Thoracic aorta (tissue), 2 donors: ENCODE data around the gene EML6. TPM values are rescaled to one million over a fixed set of nuclear protein-coding genes. Genes with fewer than 3 reads are reported as not detected.

Experiments
- ATAC-seq: fragments of 150-250 bp; one replicate; pipeline ENCODE4 v1.8.0; 2017; ENCODE audit warnings: low read depth; ENCODE audit not compliant: insufficient number of reproducible peaks, low FRiP score
- DNase-seq: peaks from one replicate; pipeline ENCODE4 v3.0.0-alpha.2; 2020; ENCODE audit warnings: low spot score
- H3K27ac ChIP-seq, 2 donors: fragments of 200-600 bp; sonication (generic); 1 replicate in 1 of 2; 2 replicates in 1 of 2; pipeline ENCODE4 v1.5.1; 2016; ENCODE audit warnings: mild to moderate bottlenecking in 2 of 2, moderate library complexity in 2 of 2
- H3K27me3 ChIP-seq: fragments of 200-600 bp; sonication (generic); replicated peaks from 2 replicates; pipeline ENCODE4 v1.6.0; 2016; ENCODE audit warnings: mild to moderate bottlenecking; ENCODE audit not compliant: insufficient read depth
- H3K36me3 ChIP-seq: fragments of 200-600 bp; sonication (generic); one replicate; pipeline ENCODE4 v1.5.1; 2016
- H3K4me1 ChIP-seq, 2 donors: fragments of 200-600 bp; sonication (generic); 1 replicate in 1 of 2; 2 replicates in 1 of 2; pipeline versions ENCODE4 v1.5.1 to v1.6.0; 2016; ENCODE audit warnings: low read depth in 2 of 2, mild to moderate bottlenecking in 1 of 2; ENCODE audit not compliant: control insufficient read depth in 1 of 2
- H3K4me3 ChIP-seq: fragments of 200-600 bp; sonication (generic); 2 replicates; pipeline ENCODE4 v1.5.1; 2016; ENCODE audit warnings: mild to moderate bottlenecking
- H3K9me3 ChIP-seq: fragments of 200-600 bp; sonication (generic); 2 replicates; pipeline ENCODE4 v1.5.1; 2016
- CTCF ChIP-seq: fragments of 200-600 bp; sonication (generic); IDR thresholded peaks from one replicate; pipeline ENCODE4 v1.5.1; 2019; ENCODE audit warnings: antibody characterized with exemption
- total RNA-seq, 2 donors: library from RNA; depleted of rRNA; stranded (reverse); fragments of >200 nt; gene quantifications; one replicate each; pipeline versions ENCODE4 v1.1.0 to v1.2.3, GENCODE V29; 2016

EML6 gene
- total RNA-seq, 2 donors from 2014 or later, result 0.81 to 0.92 TPM

- no peak for TF ChIP-seq CTCF
- ATAC-seq, result no peak
- no peak overlapping the region for H3K27ac ChIP-seq
Observed at GRCh38 chr2:54830546-54830945, 107.1 kb downstream of the EML6 start.

GRCh38 chr2:54831480-54831879 lies 108.0 kb downstream of the EML6 start:
- DNase-seq, result no peak
- no peaks in the 10 kb centered on the region for H3K9me3 ChIP-seq
- no peak overlapping the region for H3K27ac ChIP-seq
- H3K4me3 ChIP-seq, result no peak overlapping the region
- no peaks in the 10 kb centered on the region for H3K27me3 ChIP-seq
- no peak for TF ChIP-seq CTCF
- no peaks in the 10 kb centered on the region for H3K36me3 ChIP-seq
- no peak for ATAC-seq
- no peaks in the 10 kb centered on the region for H3K4me1 ChIP-seq

More at GRCh38 chr2:54830546-54830945, 107.1 kb downstream of the EML6 start:
- Histone ChIP-seq H3K4me1 (no peaks in the 10 kb centered on the region), H3K9me3 (no peaks in the 10 kb centered on the region), H3K4me3 (no peak overlapping the region), H3K27me3 (no peaks in the 10 kb centered on the region), H3K36me3 (no peaks in the 10 kb centered on the region)
- DNase-seq, result no peak

GRCh38 chr2:54834721-54835120 lies 111.3 kb downstream of the EML6 start:
- H3K27me3 ChIP-seq, result no peaks in the 10 kb centered on the region
- DNase-seq, result no peak
- ATAC-seq, result no peak
- no peaks in the 10 kb centered on the region for H3K36me3 ChIP-seq
- TF ChIP-seq CTCF, result no peak
- no peaks in the 10 kb centered on the region for H3K4me1 ChIP-seq
- no peak overlapping the region for H3K4me3 ChIP-seq
- no peaks in the 10 kb centered on the region for H3K9me3 ChIP-seq
- H3K27ac ChIP-seq, result no peak overlapping the region

- H3K27ac ChIP-seq, result no peak overlapping the region
- ATAC-seq (no peak), DNase-seq (no peak)
- no peaks in the 10 kb centered on the region for H3K36me3 ChIP-seq
- H3K9me3 ChIP-seq, result no peaks in the 10 kb centered on the region
- no peaks in the 10 kb centered on the region for H3K4me1 ChIP-seq
- no peak for TF ChIP-seq CTCF
- no peaks in the 10 kb centered on the region for H3K27me3 ChIP-seq
- no peak overlapping the region for H3K4me3 ChIP-seq
Observed at GRCh38 chr2:54836477-54836876, 113.0 kb downstream of the EML6 start.

GRCh38 chr2:54838585-54839035 lies 115.1 kb downstream of the EML6 start:
- DNase-seq, result peak; percentile 36
- no peaks in the 10 kb centered on the region for H3K4me1 ChIP-seq
- peak; percentile 78 for TF ChIP-seq CTCF
- no peak overlapping the region for H3K4me3 ChIP-seq
- no peaks in the 10 kb centered on the region for H3K36me3 ChIP-seq
- no peaks in the 10 kb centered on the region for H3K9me3 ChIP-seq
- no peak overlapping the region for H3K27ac ChIP-seq
- no peaks in the 10 kb centered on the region for H3K27me3 ChIP-seq
- ATAC-seq, result peak; percentile 71
